D721Med (cell line): Measurements from ENCODE around the gene NOD1.

Experiments
- DNase-seq: peaks from one replicate; pipeline ENCODE4 v3.0.0; 2011; ENCODE audit warnings: low spot score; ENCODE audit not compliant: insufficient read length
- FAIRE-seq: peaks from 2 replicates; lab custom pipeline; 2011; peaks lifted over from hg19 to GRCh38; lab: Jason Lieb, UNC
- CTCF ChIP-seq: IDR thresholded peaks from 2 replicates; pipeline ENCODE4 v1.5.1; 2012; ENCODE audit warnings: mild to moderate bottlenecking, control low read depth; ENCODE audit not compliant: insufficient read depth; ENCODE audit errors: missing control alignments

Gene NOD1

GRCh38 chr7:30433082-30433481 lies 45.5 kb downstream of the NOD1 start:
- FAIRE-seq = no peak
- TF ChIP-seq CTCF = no peak
- DNase-seq = no peak

- TF ChIP-seq CTCF = no peak
- DNase-seq (no peak), FAIRE-seq (no peak)
These were observed 47.8 kb downstream of the NOD1 start for GRCh38 chr7:30430777-30431176.

- FAIRE-seq (no peak), DNase-seq (no peak)
- no peak for TF ChIP-seq CTCF
These were observed 48.3 kb downstream of the NOD1 start for GRCh38 chr7:30430276-30430675.

- FAIRE-seq = no peak
- TF ChIP-seq CTCF = no peak
- no peak for DNase-seq
These were observed 49.4 kb downstream of the NOD1 start for GRCh38 chr7:30429156-30429530.

- DNase-seq (no peak), FAIRE-seq (no peak)
- TF ChIP-seq CTCF = no peak
These were observed 50.1 kb downstream of the NOD1 start for GRCh38 chr7:30428246-30429155.

GRCh38 chr7:30427296-30428070 lies 51.1 kb downstream of the NOD1 start:
- no peak for FAIRE-seq
- TF ChIP-seq CTCF = no peak
- no peak for DNase-seq

- TF ChIP-seq CTCF = no peak
- FAIRE-seq (no peak), DNase-seq (no peak)
These were observed 54.1 kb downstream of the NOD1 start for GRCh38 chr7:30424506-30424905.
